Bronchial epithelial cell (primary cell): Measurements from ENCODE around the gene HYDIN. TPM values are rescaled to one million over a fixed set of nuclear protein-coding genes. Genes with fewer than 3 reads are reported as not detected.

ENCODE experiments used
- DNase-seq: peaks from one replicate; pipeline ENCODE4 v3.0.0-alpha.2; 2010; ENCODE audit warnings: low read depth
- FAIRE-seq: peaks from 2 replicates; lab custom pipeline; 2011; peaks lifted over from hg19 to GRCh38; lab: Jason Lieb, UNC
- H3K27me3 ChIP-seq: 2 replicates; pipeline ENCODE4 v1.5.1; 2011; ENCODE audit warnings: low read length; ENCODE audit not compliant: control insufficient read depth, insufficient read depth
- H3K36me3 ChIP-seq: 2 replicates; pipeline ENCODE4 v1.5.1; 2011; ENCODE audit warnings: low read length; ENCODE audit not compliant: control insufficient read depth, insufficient read depth
- H3K4me3 ChIP-seq: 2 replicates; pipeline ENCODE4 v1.5.1; 2011; ENCODE audit warnings: mild to moderate bottlenecking, low read depth, low read length, control low read depth
- CTCF ChIP-seq: IDR thresholded peaks from 2 replicates; pipeline ENCODE4 v1.5.1; 2011; ENCODE audit warnings: mild to moderate bottlenecking, moderate library complexity, low read length, control low read depth, inconsistent platforms; ENCODE audit not compliant: insufficient read depth, severe bottlenecking
- total RNA-seq: library from RNA; depleted of rRNA; stranded (reverse); fragments of >200 nt; gene quantifications from 2 replicates; pipeline ENCODE4 v1.2.1, GENCODE V29; 2014

Gene HYDIN
- total RNA-seq, 1 donor from 2014 or later: 1.3 TPM

- H3K36me3 ChIP-seq: peaks cover 39% of the 10 kb centered on the region
- no peak for FAIRE-seq
These were observed 448.3 kb downstream of the HYDIN start for GRCh38 chr16:70782237-70782636.

GRCh38 chr16:70781800-70782199, 448.7 kb downstream of the HYDIN start:
- FAIRE-seq (no peak), DNase-seq (no peak)
- peaks cover 38% of the 10 kb centered on the region for H3K36me3 ChIP-seq
- H3K27me3 ChIP-seq: no peaks in the 10 kb centered on the region
- TF ChIP-seq CTCF: no peak
- H3K4me3 ChIP-seq: no peak overlapping the region

More at GRCh38 chr16:70782237-70782636, 448.3 kb downstream of the HYDIN start:
- DNase-seq: peak; percentile 62
- no peaks in the 10 kb centered on the region for H3K27me3 ChIP-seq
- TF ChIP-seq CTCF: no peak
- H3K4me3 ChIP-seq: no peak overlapping the region

- TF ChIP-seq CTCF: no peak
- H3K4me3 ChIP-seq: no peak overlapping the region
- no peaks in the 10 kb centered on the region for H3K27me3 ChIP-seq
- FAIRE-seq: no peak
- no peak for DNase-seq
- H3K36me3 ChIP-seq: peaks cover 32% of the 10 kb centered on the region
These were observed 450.0 kb downstream of the HYDIN start for GRCh38 chr16:70780546-70780945.

DNA sequence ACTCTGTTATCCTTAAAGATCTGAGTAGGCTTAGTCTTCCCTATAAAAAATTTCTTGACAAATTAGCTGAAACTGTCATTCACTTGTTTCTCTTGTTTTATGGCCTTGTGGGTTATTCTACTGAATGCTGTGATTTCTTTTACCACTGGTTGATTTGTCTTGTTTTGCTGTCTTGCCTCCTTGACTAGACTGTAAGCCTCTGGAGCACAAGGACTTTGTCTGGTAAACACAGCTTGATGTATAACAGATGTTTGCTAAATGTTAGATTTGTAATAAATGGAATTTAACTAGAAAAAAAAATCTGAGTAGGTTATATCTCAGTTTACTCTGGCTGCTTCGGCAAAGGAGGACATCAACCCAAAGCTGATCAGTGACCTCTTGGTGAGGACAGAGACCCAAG, 451.2 kb downstream of the HYDIN start:
- TF ChIP-seq CTCF: no peak
- no peaks in the 10 kb centered on the region for H3K27me3 ChIP-seq
- peaks cover 24% of the 10 kb centered on the region for H3K36me3 ChIP-seq
- FAIRE-seq: peak; percentile 50
- no peak for DNase-seq
- no peak overlapping the region for H3K4me3 ChIP-seq

GRCh38 chr16:70778901-70779309, 451.6 kb downstream of the HYDIN start:
- H3K36me3 ChIP-seq: peaks cover 22% of the 10 kb centered on the region

More at GRCh38 chr16:70778901-70779309, 451.6 kb downstream of the HYDIN start:
- FAIRE-seq (peak; percentile 7), DNase-seq (peak; percentile 83)
- no peak for TF ChIP-seq CTCF
- H3K4me3 ChIP-seq: no peak overlapping the region
- H3K27me3 ChIP-seq: no peaks in the 10 kb centered on the region
